Keratinocyte (primary cell): ENCODE results near the gene GBP5. TPM values are rescaled to one million over a fixed set of nuclear protein-coding genes. Genes with fewer than 3 reads are reported as not detected.

Source experiments
- DNase-seq: peaks from one replicate; pipeline ENCODE4 v3.0.0-alpha.2; 2011; ENCODE audit warnings: low read depth, missing footprints, low spot score
- FAIRE-seq: peaks from 2 replicates; lab custom pipeline; 2011; peaks lifted over from hg19 to GRCh38; lab: Jason Lieb, UNC
- H2AFZ ChIP-seq: 2 replicates; pipeline ENCODE4 v1.6.0; 2012; ENCODE audit warnings: low read length, control low read depth, inconsistent platforms; ENCODE audit not compliant: control insufficient read depth
- H3K27ac ChIP-seq: 2 replicates; pipeline ENCODE4 v1.5.1; 2011; ENCODE audit warnings: low read length; ENCODE audit not compliant: control insufficient read depth, insufficient read depth
- H3K27me3 ChIP-seq: 3 replicates; pipeline ENCODE4 v1.6.0; 2011; ENCODE audit warnings: low read length; ENCODE audit not compliant: control insufficient read depth, insufficient read depth; ENCODE audit errors: extremely low read depth
- H3K36me3 ChIP-seq, 2 experiments: 2 replicates in 1 of 2; 3 replicates in 1 of 2; pipeline ENCODE4 v1.5.1; 2011; ENCODE audit warnings: low read length in 2 of 2, mild to moderate bottlenecking in 1 of 2; ENCODE audit not compliant: control insufficient read depth in 2 of 2, insufficient read depth in 2 of 2; ENCODE audit errors: extremely low read depth in 1 of 2
- H3K4me1 ChIP-seq: 3 replicates; pipeline ENCODE4 v1.5.1; 2011; ENCODE audit warnings: low read length; ENCODE audit not compliant: control insufficient read depth, insufficient read depth; ENCODE audit errors: extremely low read depth
- H3K4me2 ChIP-seq: 3 replicates; pipeline ENCODE4 v1.6.0; 2011; ENCODE audit warnings: low read depth, low read length; ENCODE audit not compliant: control insufficient read depth, insufficient read depth; ENCODE audit errors: extremely low read depth
- H3K4me3 ChIP-seq, 3 experiments: fragments of 200-600 bp in 1 of 3; sonication (generic) in 1 of 3; 2 replicates in 2 of 3; 3 replicates in 1 of 3; pipeline ENCODE4 v1.5.1; 2011 to 2016; ENCODE audit warnings: low read length in 3 of 3, mild to moderate bottlenecking in 3 of 3, control low read depth in 2 of 3, inconsistent platforms in 1 of 3, low read depth in 1 of 3, mixed read lengths in 1 of 3, mixed run types in 1 of 3, moderate library complexity in 1 of 3; ENCODE audit not compliant: control insufficient read depth in 2 of 3, insufficient read depth in 2 of 3; ENCODE audit errors: extremely low read depth in 1 of 3
- H3K79me2 ChIP-seq: 2 replicates; pipeline ENCODE4 v1.6.0; 2012; ENCODE audit warnings: low read length; ENCODE audit not compliant: control insufficient read depth, insufficient read depth
- H3K9ac ChIP-seq: 3 replicates; pipeline ENCODE4 v1.6.0; 2011; ENCODE audit warnings: low read length; ENCODE audit not compliant: control insufficient read depth, insufficient read depth; ENCODE audit errors: extremely low read depth
- H3K9me1 ChIP-seq: 3 replicates; pipeline ENCODE4 v1.6.0; 2011; ENCODE audit warnings: low read length; ENCODE audit not compliant: control insufficient read depth, insufficient read depth; ENCODE audit errors: extremely low read depth
- H3K9me3 ChIP-seq: 2 replicates; pipeline ENCODE4 v1.5.1; 2012; ENCODE audit warnings: low read depth, low read length; ENCODE audit not compliant: control insufficient read depth
- H4K20me1 ChIP-seq: 3 replicates; pipeline ENCODE4 v1.6.0; 2011; ENCODE audit warnings: low read length; ENCODE audit not compliant: control insufficient read depth, insufficient read depth; ENCODE audit errors: extremely low read depth
- CTCF ChIP-seq, 3 experiments: IDR thresholded peaks in 1 of 3; conservative IDR thresholded peaks in 1 of 3; optimal IDR thresholded peaks in 1 of 3; 2 replicates in 2 of 3; 3 replicates in 1 of 3; pipeline versions ENCODE3 to v1.5.1; 2011; ENCODE audit warnings: low read length in 3 of 3, mild to moderate bottlenecking in 3 of 3, moderate library complexity in 2 of 3, control low read depth in 1 of 3, inconsistent platforms in 1 of 3; ENCODE audit not compliant: insufficient read depth in 2 of 3; ENCODE audit errors: extremely low read depth in 1 of 3
- EZH2 ChIP-seq: IDR thresholded peaks from one replicate; pipeline ENCODE4 v1.6.1; 2012; ENCODE audit warnings: inconsistent platforms, mild to moderate bottlenecking, low read length, moderate library complexity
- dilution Hi-C: fragments of 300-500 bp; cut with MboI; formaldehyde crosslinking; loops from one replicate; pipeline ENCODE4 v1.7.0; 2020; ENCODE audit warnings: low sequenced_read_pairs; ENCODE audit not compliant: extremely low pct_ligation_motif_present
- polyA plus RNA-seq, 5 experiments: library from polyadenylated mRNA; depleted of rRNA in 3 of 5; stranded (reverse) in 3 of 5; stranded (forward) in 1 of 5; unstranded in 1 of 5; fragments of >200 nt; gene quantifications; 1 replicate in 1 of 5; 2 replicates in 3 of 5; 3 replicates in 1 of 5; pipeline versions ENCODE4 v1.2.1 to v1.2.3, GENCODE V29; 2011 to 2012; ENCODE audit warnings: missing spikeins in 2 of 5, low read depth in 1 of 5, low replicate concordance in 1 of 5

The GBP5 gene
- polyA plus RNA-seq, 1 donor (not counting 4 experiments of a cell fraction or from before 2014, with no cell fraction given), result 0.03 TPM

DNA sequence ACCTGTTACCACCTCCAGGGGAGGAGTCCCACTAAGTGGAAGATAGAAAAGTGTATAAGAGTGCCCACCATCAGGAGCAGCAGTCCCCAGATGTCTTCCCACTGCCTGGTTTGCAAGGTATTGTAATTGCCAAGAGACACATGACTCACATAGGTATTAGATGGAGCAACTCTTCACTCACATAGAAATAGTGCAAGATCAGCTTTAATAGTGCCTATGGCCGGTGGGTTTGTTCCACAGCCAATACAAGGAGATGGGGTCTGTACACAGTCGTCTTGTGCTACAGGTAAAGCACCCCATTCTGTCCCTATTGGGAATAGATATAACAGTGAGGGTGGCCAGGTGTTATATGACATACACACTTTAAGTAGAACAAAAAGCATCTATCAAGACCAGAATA is 18.6 kb upstream of the GBP5 start:
- H3K4me2 ChIP-seq, result no peak overlapping the region
- H3K9me1 ChIP-seq, result no peaks in the 10 kb centered on the region
- no peak for TF ChIP-seq EZH2
- TF ChIP-seq CTCF (optimal IDR thresholded peaks at IDR 0.05 in 1 of 3, IDR thresholded peaks at IDR 0.05 in 1 of 3, conservative IDR thresholded peaks at IDR 0.05 in 1 of 3; ENCODE audit: extremely low read depth in 1 of 3, insufficient read depth in 2 of 3, low read length in 3 of 3), result no peak
- no peaks in the 10 kb centered on the region for H3K36me3 ChIP-seq
- no peak overlapping the region for H3K27ac ChIP-seq
- H3K4me1 ChIP-seq, result no peaks in the 10 kb centered on the region
- no peak for FAIRE-seq
- no peaks in the 10 kb centered on the region for H3K79me2 ChIP-seq
- no peaks in the 10 kb centered on the region for H3K27me3 ChIP-seq
- DNase-seq, result no peak
- no peak overlapping the region for H3K9ac ChIP-seq
- H2AFZ ChIP-seq, result no peak overlapping the region
- dilution Hi-C loops, result no loop called here
- H4K20me1 ChIP-seq, result no peaks in the 10 kb centered on the region
- no peak overlapping the region for H3K4me3 ChIP-seq
- H3K9me3 ChIP-seq, result peaks cover 3% of the 10 kb centered on the region

DNA sequence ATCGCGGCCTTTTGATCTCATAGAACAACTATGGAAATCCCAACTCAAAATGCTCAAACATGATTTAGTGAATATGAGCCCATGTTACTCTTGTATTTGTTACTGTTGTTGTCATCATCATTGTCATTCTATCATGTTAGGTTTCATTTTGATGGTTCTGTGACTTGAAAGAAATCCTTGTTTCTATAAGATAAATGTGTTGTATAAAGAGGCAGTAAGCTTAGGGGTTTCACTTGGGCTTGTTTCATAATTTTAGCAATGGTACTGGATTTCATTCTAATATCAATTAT is 15.3 kb upstream of the GBP5 start:
- H3K4me1 ChIP-seq, result no peaks in the 10 kb centered on the region
- no peak overlapping the region for H3K4me3 ChIP-seq
- H3K79me2 ChIP-seq, result no peaks in the 10 kb centered on the region
- no peak overlapping the region for H3K9ac ChIP-seq
- H3K9me1 ChIP-seq, result no peaks in the 10 kb centered on the region
- no peaks in the 10 kb centered on the region for H3K9me3 ChIP-seq
- no peak for FAIRE-seq
- no peak overlapping the region for H3K4me2 ChIP-seq
- H3K27me3 ChIP-seq, result no peaks in the 10 kb centered on the region
- H2AFZ ChIP-seq, result no peak overlapping the region
- no peak for TF ChIP-seq CTCF (optimal IDR thresholded peaks at IDR 0.05 in 1 of 3, IDR thresholded peaks at IDR 0.05 in 1 of 3, conservative IDR thresholded peaks at IDR 0.05 in 1 of 3; ENCODE audit: extremely low read depth in 1 of 3, insufficient read depth in 2 of 3, low read length in 3 of 3)
- no peak for TF ChIP-seq EZH2
- no peaks in the 10 kb centered on the region for H4K20me1 ChIP-seq
- H3K27ac ChIP-seq, result no peak overlapping the region
- H3K36me3 ChIP-seq, result no peaks in the 10 kb centered on the region
- DNase-seq, result no peak
- dilution Hi-C loops, result no loop called here
